ENCODE measurements around the gene ADAMTS14. TPM values are rescaled to one million over a fixed set of nuclear protein-coding genes. Genes with fewer than 3 reads are reported as not detected.

The ADAMTS14 gene
- total RNA-seq, 4 donors from 2014 or later: 4.2 to 12.1 (median 7.4) TPM

GRCh38 chr10:70782086-70782745 is 109.9 kb downstream of the ADAMTS14 start:
- Histone ChIP-seq H3K4me1 (peaks cover 0 to 13% (median 0%) of the 10 kb centered on the region in 4 donors), H3K4me3 (no peak overlapping the region), H3K27me3 (no peaks in the 10 kb centered on the region), H3K9me3 (no peaks in the 10 kb centered on the region), H3K27ac (no peak overlapping the region), H3K36me3 (no peaks in the 10 kb centered on the region)
- 38 to 59% methylated on average over 3 to 4 of the region's 4 CpGs for WGBS, 2 donors
- no peak for DNase-seq (ENCODE audit: low spot score in 2 of 2)
- TF ChIP-seq POLR2A (IDR thresholded peaks at IDR 0.05): no peak
- TF ChIP-seq CTCF (IDR thresholded peaks at IDR 0.05): no peak
- no peak for TF ChIP-seq EP300 (IDR thresholded peaks at IDR 0.05)

DNA sequence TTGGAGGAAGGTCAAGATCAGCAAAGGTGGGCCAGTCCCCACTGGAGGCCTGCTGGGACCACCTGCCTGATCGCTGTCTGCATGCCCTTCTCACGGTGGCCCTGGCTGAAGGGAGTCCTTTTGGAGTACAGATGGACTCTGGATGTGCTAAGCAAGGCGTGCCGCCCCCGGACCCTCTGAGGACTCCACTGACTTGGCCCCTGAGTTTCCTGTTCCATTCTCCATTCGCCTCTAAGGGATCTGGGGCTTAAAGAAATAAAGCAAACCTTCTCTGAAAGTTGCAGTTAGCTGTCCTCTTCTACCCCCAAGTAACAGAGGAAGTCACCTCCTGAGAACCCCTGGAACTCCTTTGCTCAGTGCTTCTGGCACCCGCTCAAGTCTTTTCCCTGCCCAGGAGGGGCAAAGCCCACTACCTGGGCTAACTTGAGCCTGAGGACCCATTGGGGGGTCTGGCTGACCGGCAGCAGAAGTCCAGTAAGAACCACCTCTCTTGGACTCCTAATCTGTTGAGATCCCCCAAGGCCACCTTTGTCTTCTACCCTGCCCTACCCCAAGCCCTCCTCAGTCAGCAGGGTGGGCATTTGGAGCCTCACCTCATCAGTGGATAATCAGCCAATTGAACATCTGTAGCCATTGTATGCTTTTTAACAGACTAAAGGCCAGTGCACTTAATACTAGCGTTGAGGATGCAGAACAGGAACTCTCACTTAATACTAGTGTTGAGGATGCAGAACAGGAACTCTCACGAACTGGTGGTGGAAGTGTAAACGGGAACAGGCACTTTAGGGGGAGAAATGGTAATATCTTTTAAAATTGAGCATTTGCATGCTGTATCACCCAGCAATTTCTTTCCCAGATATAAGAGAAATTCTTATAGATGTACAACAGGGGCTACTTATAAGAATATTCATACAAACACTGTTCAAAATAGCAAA is 110.7 kb downstream of the ADAMTS14 start:
- DNase-seq (ENCODE audit: low spot score in 2 of 2): no peak

GRCh38 chr10:70784016-70784415 is 111.7 kb downstream of the ADAMTS14 start:
- peaks cover 0 to 13% (median 0%) of the 10 kb centered on the region in 4 donors for H3K4me1 ChIP-seq
- WGBS, 2 donors: 72 to 79% methylated on average over 5 of the region's 5 CpGs
- no peak for TF ChIP-seq EP300 (IDR thresholded peaks at IDR 0.05)
- no peak for TF ChIP-seq POLR2A (IDR thresholded peaks at IDR 0.05)
- no peak for TF ChIP-seq CTCF (IDR thresholded peaks at IDR 0.05)
- H3K36me3 ChIP-seq: no peaks in the 10 kb centered on the region
- H3K27me3 ChIP-seq: no peaks in the 10 kb centered on the region
- H3K27ac ChIP-seq: no peak overlapping the region
- no peak overlapping the region for H3K4me3 ChIP-seq
- no peak for DNase-seq (ENCODE audit: low spot score in 2 of 2)
- H3K9me3 ChIP-seq: peaks cover 0 to 4% (median 0%) of the 10 kb centered on the region in 4 donors

More for the DNA sequence above, 110.7 kb downstream of the ADAMTS14 start:
- Histone ChIP-seq H3K27ac (no peak overlapping the region), H3K9me3 (peaks cover 0 to 4% (median 0%) of the 10 kb centered on the region in 4 donors), H3K36me3 (no peaks in the 10 kb centered on the region), H3K4me1 (peaks cover 0 to 13% (median 0%) of the 10 kb centered on the region in 4 donors), H3K4me3 (no peak overlapping the region), H3K27me3 (no peaks in the 10 kb centered on the region)
- TF ChIP-seq CTCF (IDR thresholded peaks at IDR 0.05): no peak
- no peak for TF ChIP-seq EP300 (IDR thresholded peaks at IDR 0.05)
- TF ChIP-seq POLR2A (IDR thresholded peaks at IDR 0.05): no peak
- 69 to 76% methylated on average over 11 of the region's 11 CpGs for WGBS, 2 donors

GRCh38 chr10:70784471-70784870 is 112.2 kb downstream of the ADAMTS14 start:
- no peak overlapping the region for H3K27ac ChIP-seq
- WGBS, 2 donors: 76 to 82% methylated on average over 2 of the region's 2 CpGs
- no peak for TF ChIP-seq POLR2A (IDR thresholded peaks at IDR 0.05)

DNA sequence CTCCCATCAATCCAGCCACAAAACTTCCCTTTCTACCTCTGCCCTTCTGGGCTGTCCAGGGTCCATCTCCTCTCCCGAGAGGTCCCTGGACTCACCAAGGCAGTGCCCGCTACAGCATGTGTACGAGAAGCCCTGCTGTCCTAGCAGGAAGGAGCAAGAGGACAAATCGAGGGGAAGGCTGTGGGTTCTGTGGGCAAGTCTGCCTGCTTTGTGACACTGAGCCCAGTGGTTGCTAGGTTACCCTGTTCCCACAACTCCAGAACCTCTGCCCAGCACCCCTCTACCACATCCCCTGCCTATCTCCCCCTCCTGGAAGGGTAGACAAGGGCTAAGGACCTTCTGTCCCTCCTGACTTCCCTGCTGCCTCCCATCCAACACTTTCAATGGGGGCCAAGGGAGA is 112.9 kb downstream of the ADAMTS14 start, which contains the start of gene TBATA:
Gene TBATA, minus strand, starts transcription at position 188 of the 400 bp plus-strand sequence. CDS start 1,998 bp downstream, outside the sequence.
- no peak for TF ChIP-seq EP300 (IDR thresholded peaks at IDR 0.05)
- no peak for TF ChIP-seq POLR2A (IDR thresholded peaks at IDR 0.05)
- TF ChIP-seq CTCF (IDR thresholded peaks at IDR 0.05): no peak
- no peak for DNase-seq (ENCODE audit: low spot score in 2 of 2)
- WGBS, 2 donors: 76 to 91% methylated on average over 4 of the region's 4 CpGs

More at GRCh38 chr10:70784471-70784870, 112.2 kb downstream of the ADAMTS14 start:
- Histone ChIP-seq H3K9me3 (peaks cover 0 to 4% (median 0%) of the 10 kb centered on the region in 4 donors), H3K36me3 (no peaks in the 10 kb centered on the region), H3K4me1 (peaks cover 0 to 10% (median 0%) of the 10 kb centered on the region in 4 donors), H3K4me3 (no peak overlapping the region), H3K27me3 (no peaks in the 10 kb centered on the region)
- DNase-seq (ENCODE audit: low spot score in 2 of 2): no peak

More for the DNA sequence above, 112.9 kb downstream of the ADAMTS14 start, which contains the start of gene TBATA:
- H3K27me3 ChIP-seq: no peaks in the 10 kb centered on the region
- no peak within 1 kb of the TSS for H3K4me3 ChIP-seq
- no peak within 1 kb of the TSS for H3K27ac ChIP-seq
- peaks cover 0 to 2% (median 0%) of the 10 kb centered on the region in 4 donors for H3K4me1 ChIP-seq
- peaks cover 0 to 4% (median 0%) of the 10 kb centered on the region in 4 donors for H3K9me3 ChIP-seq
- no peaks in the 10 kb centered on the region for H3K36me3 ChIP-seq

All from tibial nerve (tissue), 4 donors.